WI38 (cell line): ENCODE results near the gene DLX2.

Experiments
- H3K4me3 ChIP-seq: 2 replicates; pipeline ENCODE4 v1.5.1; 2011; ENCODE audit warnings: low read depth, mild to moderate bottlenecking, control low read depth, low read length
- CTCF ChIP-seq: IDR thresholded peaks from 2 replicates; pipeline ENCODE4 v1.5.1; 2012; ENCODE audit warnings: low read depth, mild to moderate bottlenecking, control low read depth, low read length

Gene DLX2

GRCh38 chr2:172082944-172083627 lies 19.6 kb downstream of the DLX2 start:
- peak overlapping the region; percentile 41 for H3K4me3 ChIP-seq

GRCh38 chr2:172082105-172082943 lies 20.4 kb downstream of the DLX2 start:
- no peak for TF ChIP-seq CTCF
- no peak overlapping the region for H3K4me3 ChIP-seq

More at GRCh38 chr2:172082944-172083627, 19.6 kb downstream of the DLX2 start:
- TF ChIP-seq CTCF, result no peak

GRCh38 chr2:172081221-172082022 lies 21.3 kb downstream of the DLX2 start:
- no peak overlapping the region for H3K4me3 ChIP-seq
- no peak for TF ChIP-seq CTCF

- H3K4me3 ChIP-seq, result no peak overlapping the region
- TF ChIP-seq CTCF, result no peak
Observed at GRCh38 chr2:172080641-172081220, 22.0 kb downstream of the DLX2 start.

GRCh38 chr2:172079838-172080640 lies 22.7 kb downstream of the DLX2 start:
- TF ChIP-seq CTCF, result no peak
- H3K4me3 ChIP-seq, result no peak overlapping the region

- no peak for TF ChIP-seq CTCF
- H3K4me3 ChIP-seq, result no peak overlapping the region
Observed at GRCh38 chr2:172079416-172079815, 23.3 kb downstream of the DLX2 start.
